Activated naive CD4-positive, alpha-beta T cell treated with anti-CD3 and anti-CD28 coated beads, Interleukin-2, amount 50 U/mL, for 72 hours (primary cell): ENCODE measurements around the gene LAMC3. TPM values are rescaled to one million over a fixed set of nuclear protein-coding genes. Genes with fewer than 3 reads are reported as not detected.
"Not testable (repeated sequence)": the region's sequence is repeated elsewhere in the genome, so short reads cannot be mapped to it uniquely, and the experiment has no call there.

Experiments used
- ATAC-seq, 2 donors: fragments of 150-1000 bp; cut with Tn5 transposase; 2 replicates each; pipeline ENCODE4 v1.10.0; 2021; ENCODE audit warnings: mild to moderate bottlenecking in 2 of 2, moderate library complexity in 2 of 2
- DNase-seq, 2 donors: peaks; one replicate each; pipeline ENCODE4 v3.0.0; 2021 to 2022; ENCODE audit warnings: low spot score in 2 of 2
- H3K27ac Mint-ChIP-seq, 2 donors: one replicate each; pipeline ENCODE4 v1.8.0; 2022; ENCODE audit warnings: mild to moderate bottlenecking in 2 of 2, mixed read lengths in 2 of 2
- H3K36me3 Mint-ChIP-seq, 2 donors: one replicate each; pipeline ENCODE4 v1.8.0; 2022; ENCODE audit warnings: mixed read lengths in 2 of 2
- H3K9me3 Mint-ChIP-seq, 2 donors: one replicate each; pipeline ENCODE4 v1.8.0; 2022; ENCODE audit warnings: mixed read lengths in 2 of 2
- total RNA-seq, 2 donors: library from RNA; stranded (reverse); gene quantifications; one replicate each; pipeline ENCODE4 v1.2.3, GENCODE V29; 2022

LAMC3 gene
- total RNA-seq, 2 donors from 2014 or later, result 1.0 to 1.1 TPM

GRCh38 chr9:130997395-130997684 is 11.6 kb upstream of the LAMC3 start:
- DNase-seq (no peak), ATAC-seq (no peak)
- no peaks in the 10 kb centered on the region for H3K36me3 Mint-ChIP-seq
- no peaks in the 10 kb centered on the region for H3K9me3 Mint-ChIP-seq
- no peak overlapping the region for H3K27ac Mint-ChIP-seq

GRCh38 chr9:130997925-130998596 is 10.9 kb upstream of the LAMC3 start:
- no peaks in the 10 kb centered on the region for H3K36me3 Mint-ChIP-seq
- DNase-seq (peak in 1 of 2 donors; percentile 80), ATAC-seq (peak; percentile 69 to 82)
- no peaks in the 10 kb centered on the region for H3K9me3 Mint-ChIP-seq
- H3K27ac Mint-ChIP-seq, result no peak overlapping the region

GRCh38 chr9:130998597-130999244 is 10.3 kb upstream of the LAMC3 start:
- H3K36me3 Mint-ChIP-seq, result no peaks in the 10 kb centered on the region
- no peak overlapping the region for H3K27ac Mint-ChIP-seq
- DNase-seq (no peak), ATAC-seq (no peak)
- no peaks in the 10 kb centered on the region for H3K9me3 Mint-ChIP-seq

- H3K36me3 Mint-ChIP-seq, result no peaks in the 10 kb centered on the region
- peak overlapping the region in 1 of 2 donors; percentile 17 for H3K27ac Mint-ChIP-seq
- H3K9me3 Mint-ChIP-seq, result no peaks in the 10 kb centered on the region
- DNase-seq (no peak), ATAC-seq (no peak)
These were observed 9.7 kb upstream of the LAMC3 start for GRCh38 chr9:130999245-130999623.

- H3K9me3 Mint-ChIP-seq, ATAC-seq, DNase-seq, H3K27ac Mint-ChIP-seq, H3K36me3 Mint-ChIP-seq: not testable (repeated sequence)
These were observed 8.4 kb upstream of the LAMC3 start for GRCh38 chr9:131000526-131000925.

- DNase-seq (no peak), ATAC-seq (no peak)
- no peak overlapping the region for H3K27ac Mint-ChIP-seq
- no peaks in the 10 kb centered on the region for H3K36me3 Mint-ChIP-seq
- H3K9me3 Mint-ChIP-seq, result no peaks in the 10 kb centered on the region
These were observed 8.0 kb upstream of the LAMC3 start for GRCh38 chr9:131001021-131001420.

- H3K27ac Mint-ChIP-seq, result no peak overlapping the region
- ATAC-seq (no peak), DNase-seq (no peak)
- H3K36me3 Mint-ChIP-seq, result no peaks in the 10 kb centered on the region
- H3K9me3 Mint-ChIP-seq, result no peaks in the 10 kb centered on the region
These were observed 7.0 kb upstream of the LAMC3 start for GRCh38 chr9:131001990-131002389.

- DNase-seq (no peak), ATAC-seq (no peak)
- H3K9me3 Mint-ChIP-seq, result no peaks in the 10 kb centered on the region
- peak overlapping the region in 1 of 2 donors; percentile 29 for H3K27ac Mint-ChIP-seq
- H3K36me3 Mint-ChIP-seq, result no peaks in the 10 kb centered on the region
These were observed 2.4 kb upstream of the LAMC3 start for GRCh38 chr9:131006601-131007000.

GRCh38 chr9:131008086-131008485 is 888 bp upstream of the LAMC3 start:
- ATAC-seq, result no peak
- no peaks in the 10 kb centered on the region for H3K36me3 Mint-ChIP-seq
- H3K27ac Mint-ChIP-seq, result no peak overlapping the region
- no peak for DNase-seq
- no peaks in the 10 kb centered on the region for H3K9me3 Mint-ChIP-seq

- Mint-ChIP-seq H3K36me3 (no peaks in the 10 kb centered on the region), H3K27ac (no peak overlapping the region), H3K9me3 (no peaks in the 10 kb centered on the region)
- DNase-seq, result no peak
- ATAC-seq, result no peak
These were observed 438 bp upstream of the LAMC3 start for GRCh38 chr9:131008563-131008908.

GRCh38 chr9:131010482-131011273 is 1.7 kb downstream of the LAMC3 start:
- H3K9me3 Mint-ChIP-seq, result no peaks in the 10 kb centered on the region
- no peak overlapping the region for H3K27ac Mint-ChIP-seq
- no peaks in the 10 kb centered on the region for H3K36me3 Mint-ChIP-seq
- DNase-seq (no peak), ATAC-seq (no peak)

GRCh38 chr9:131011274-131012022 is 2.5 kb downstream of the LAMC3 start:
- DNase-seq, result no peak
- no peak for ATAC-seq
- H3K9me3 Mint-ChIP-seq, result no peaks in the 10 kb centered on the region
- H3K27ac Mint-ChIP-seq, result no peak overlapping the region
- no peaks in the 10 kb centered on the region for H3K36me3 Mint-ChIP-seq

GRCh38 chr9:131012023-131012334 is 3.0 kb downstream of the LAMC3 start:
- no peak for DNase-seq
- no peaks in the 10 kb centered on the region for H3K36me3 Mint-ChIP-seq
- H3K27ac Mint-ChIP-seq, result no peak overlapping the region
- no peaks in the 10 kb centered on the region for H3K9me3 Mint-ChIP-seq
- ATAC-seq, result no peak

- Mint-ChIP-seq H3K27ac (no peak overlapping the region), H3K36me3 (no peaks in the 10 kb centered on the region)
- no peak for ATAC-seq
These were observed 3.5 kb downstream of the LAMC3 start for GRCh38 chr9:131012396-131012917.

GRCh38 chr9:131013015-131013755 is 4.2 kb downstream of the LAMC3 start:
- Mint-ChIP-seq H3K36me3 (no peaks in the 10 kb centered on the region), H3K9me3 (no peaks in the 10 kb centered on the region), H3K27ac (no peak overlapping the region)
- no peak for ATAC-seq
- no peak for DNase-seq

More at GRCh38 chr9:131012396-131012917, 3.5 kb downstream of the LAMC3 start:
- no peaks in the 10 kb centered on the region for H3K9me3 Mint-ChIP-seq
- no peak for DNase-seq

- Mint-ChIP-seq H3K27ac (no peak overlapping the region), H3K36me3 (no peaks in the 10 kb centered on the region), H3K9me3 (no peaks in the 10 kb centered on the region)
- no peak for ATAC-seq
- DNase-seq, result no peak
These were observed 5.0 kb downstream of the LAMC3 start for GRCh38 chr9:131013771-131014676.
